GM12873 (cell line): ENCODE data around the gene SOWAHB.

ENCODE experiments used
- TF ChIP-seq, protein P1 (sequence below): IDR thresholded peaks from 2 replicates; pipeline ENCODE4 v1.5.1; 2012; ENCODE audit warnings: low read depth, mild to moderate bottlenecking, moderate library complexity, low read length, control low read depth; ENCODE audit not compliant: insufficient read depth; ENCODE audit errors: missing control alignments

Gene SOWAHB, protein sequence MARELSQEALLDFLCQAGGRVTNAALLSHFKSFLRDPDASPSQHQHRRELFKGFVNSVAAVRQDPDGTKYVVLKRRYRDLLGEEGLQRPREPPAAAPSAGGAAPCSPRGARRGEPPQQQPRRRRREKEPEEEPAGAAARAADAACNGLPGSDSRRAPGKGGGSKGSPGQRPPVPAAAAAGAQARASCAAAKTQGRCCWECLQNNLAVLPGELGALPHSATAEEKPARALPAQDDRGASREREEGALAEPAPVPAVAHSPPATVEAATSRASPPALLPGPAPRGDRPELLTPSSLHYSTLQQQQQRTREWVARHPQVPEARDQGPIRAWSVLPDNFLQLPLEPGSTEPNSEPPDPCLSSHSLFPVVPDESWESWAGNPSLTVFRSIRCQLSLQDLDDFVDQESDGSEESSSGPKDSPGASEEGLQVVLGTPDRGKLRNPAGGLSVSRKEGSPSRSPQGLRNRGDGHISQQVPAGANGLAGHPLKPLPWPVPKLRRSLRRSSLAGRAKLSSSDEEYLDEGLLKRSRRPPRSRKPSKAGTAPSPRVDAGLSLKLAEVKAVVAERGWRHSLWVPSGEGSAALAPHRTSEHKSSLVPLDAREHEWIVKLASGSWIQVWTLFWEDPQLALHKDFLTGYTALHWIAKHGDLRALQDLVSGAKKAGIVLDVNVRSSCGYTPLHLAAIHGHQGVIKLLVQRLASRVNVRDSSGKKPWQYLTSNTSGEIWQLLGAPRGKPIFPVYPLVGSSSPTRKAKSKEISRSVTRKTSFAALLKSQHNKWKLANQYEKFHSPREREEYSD

DNA sequence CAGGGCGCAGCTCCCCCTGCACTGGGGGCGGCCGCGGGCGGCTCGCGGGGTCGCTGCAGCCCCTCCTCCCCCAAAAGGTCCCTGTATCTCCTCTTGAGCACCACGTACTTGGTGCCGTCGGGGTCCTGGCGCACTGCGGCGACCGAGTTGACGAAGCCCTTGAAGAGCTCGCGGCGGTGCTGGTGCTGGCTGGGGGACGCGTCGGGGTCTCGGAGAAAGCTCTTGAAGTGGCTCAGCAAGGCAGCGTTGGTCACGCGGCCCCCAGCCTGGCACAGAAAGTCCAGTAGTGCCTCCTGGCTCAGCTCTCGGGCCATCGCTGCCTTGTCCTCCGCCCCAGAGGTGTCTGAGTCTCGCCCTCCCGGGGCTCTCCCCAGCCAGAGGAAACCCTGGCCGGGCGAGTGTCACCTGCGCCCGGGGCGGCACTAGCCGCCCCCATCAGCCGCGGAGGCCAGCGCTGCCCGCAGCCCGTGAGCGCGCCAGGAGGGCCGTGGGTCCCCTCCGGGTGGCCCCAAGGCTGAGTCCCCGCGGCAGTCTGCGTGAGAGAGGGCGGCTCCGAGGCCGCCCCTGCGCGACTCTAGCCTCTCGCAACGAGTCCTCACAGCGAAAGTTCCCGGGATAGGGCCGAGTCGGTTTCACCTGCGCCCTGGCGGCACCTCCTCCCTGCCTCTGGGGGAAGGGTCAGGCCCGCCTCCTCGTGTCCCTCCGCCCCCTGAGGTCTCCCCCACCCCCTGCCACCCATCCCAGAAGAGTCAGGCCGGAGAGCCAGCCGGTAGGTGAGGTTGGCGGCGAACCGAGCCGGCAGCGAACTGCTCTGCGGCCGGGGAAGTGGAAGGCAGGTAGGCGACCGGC lies at the start of gene SOWAHB:
SOWAHB (minus strand) TSS at position 609 of the 849 bp plus-strand sequence; CDS start at position 314, 295 bp downstream.
- TF ChIP-seq, protein P1, sequence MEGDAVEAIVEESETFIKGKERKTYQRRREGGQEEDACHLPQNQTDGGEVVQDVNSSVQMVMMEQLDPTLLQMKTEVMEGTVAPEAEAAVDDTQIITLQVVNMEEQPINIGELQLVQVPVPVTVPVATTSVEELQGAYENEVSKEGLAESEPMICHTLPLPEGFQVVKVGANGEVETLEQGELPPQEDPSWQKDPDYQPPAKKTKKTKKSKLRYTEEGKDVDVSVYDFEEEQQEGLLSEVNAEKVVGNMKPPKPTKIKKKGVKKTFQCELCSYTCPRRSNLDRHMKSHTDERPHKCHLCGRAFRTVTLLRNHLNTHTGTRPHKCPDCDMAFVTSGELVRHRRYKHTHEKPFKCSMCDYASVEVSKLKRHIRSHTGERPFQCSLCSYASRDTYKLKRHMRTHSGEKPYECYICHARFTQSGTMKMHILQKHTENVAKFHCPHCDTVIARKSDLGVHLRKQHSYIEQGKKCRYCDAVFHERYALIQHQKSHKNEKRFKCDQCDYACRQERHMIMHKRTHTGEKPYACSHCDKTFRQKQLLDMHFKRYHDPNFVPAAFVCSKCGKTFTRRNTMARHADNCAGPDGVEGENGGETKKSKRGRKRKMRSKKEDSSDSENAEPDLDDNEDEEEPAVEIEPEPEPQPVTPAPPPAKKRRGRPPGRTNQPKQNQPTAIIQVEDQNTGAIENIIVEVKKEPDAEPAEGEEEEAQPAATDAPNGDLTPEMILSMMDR = no peak

GRCh38 chr4:76947369-76947768 lies 49.4 kb upstream of the SOWAHB start:
- TF ChIP-seq, protein P1 = no peak

GRCh38 chr4:76943790-76944189 lies 45.8 kb upstream of the SOWAHB start:
- TF ChIP-seq, protein P1 = no peak

- TF ChIP-seq, protein P1 = no peak
Measured at GRCh38 chr4:76943129-76943620, 45.2 kb upstream of the SOWAHB start.

DNA sequence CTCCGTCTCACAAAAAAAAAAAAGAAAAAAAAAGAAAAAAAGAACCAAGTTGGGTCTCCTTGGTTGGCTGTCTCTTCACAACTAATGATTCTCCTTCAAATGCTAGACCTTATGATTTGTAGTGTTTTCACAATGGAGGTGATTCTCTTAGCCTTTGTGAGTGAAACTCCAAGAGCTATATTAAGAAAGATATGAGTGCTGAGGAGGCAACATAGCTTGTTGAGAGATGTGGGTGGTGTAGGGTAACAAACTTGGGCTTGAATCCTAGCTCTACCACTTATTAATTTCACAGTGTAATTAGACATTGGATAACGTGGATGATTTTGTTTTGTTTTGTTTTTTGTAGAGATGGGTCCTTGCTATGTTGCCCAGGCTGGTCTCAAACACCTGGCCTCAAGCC lies 41.2 kb upstream of the SOWAHB start:
- TF ChIP-seq, protein P1 = no peak

- TF ChIP-seq, protein P1 = no peak
Measured at GRCh38 chr4:76931576-76932276, 33.8 kb upstream of the SOWAHB start.
